Tibial nerve (tissue), 4 donors: ENCODE data around the gene NBAS. TPM values are rescaled to one million over a fixed set of nuclear protein-coding genes. Genes with fewer than 3 reads are reported as not detected.
"Not testable (repeated sequence)": the region's sequence is repeated elsewhere in the genome, so short reads cannot be mapped to it uniquely, and the experiment has no call there.

ENCODE experiments used
- DNase-seq, 2 donors: peaks; one replicate each; pipeline ENCODE4 v3.0.0-alpha.2; 2019; ENCODE audit warnings: low spot score in 2 of 2
- H3K27ac ChIP-seq, 4 donors: fragments of 200-600 bp; sonication (generic) in 3 of 4; one replicate each; pipeline ENCODE4 v1.5.1; 2017 to 2019; ENCODE audit warnings: mild to moderate bottlenecking in 1 of 4
- H3K27me3 ChIP-seq, 2 donors: fragments of 200-600 bp; sonication (generic) in 1 of 2; one replicate each; pipeline versions ENCODE4 v1.5.1 to v1.6.0; 2017 to 2019
- H3K36me3 ChIP-seq, 3 donors: fragments of 200-600 bp; sonication (generic); one replicate each; pipeline ENCODE4 v1.5.1; 2018 to 2019
- H3K4me1 ChIP-seq, 4 donors: fragments of 200-600 bp; sonication (generic) in 3 of 4; one replicate each; pipeline ENCODE4 v1.5.1; 2017 to 2019
- H3K4me3 ChIP-seq, 4 donors: fragments of 200-600 bp; sonication (generic) in 3 of 4; one replicate each; pipeline ENCODE4 v1.5.1; 2017 to 2019; ENCODE audit warnings: mild to moderate bottlenecking in 1 of 4, moderate library complexity in 1 of 4
- H3K9me3 ChIP-seq, 4 donors: fragments of 200-600 bp; sonication (generic) in 3 of 4; one replicate each; pipeline ENCODE4 v1.5.1; 2017 to 2019
- EP300 ChIP-seq, 2 donors: sonication (generic); formaldehyde crosslinking; IDR thresholded peaks; one replicate each; pipeline ENCODE4 v1.6.1; 2017; ENCODE audit warnings: antibody characterized with exemption in 2 of 2, mild to moderate bottlenecking in 1 of 2
- POLR2A ChIP-seq, 2 donors: fragments of 450-650 bp; IDR thresholded peaks; one replicate each; pipeline ENCODE4 v1.6.1; 2017; ENCODE audit warnings: antibody characterized with exemption in 2 of 2, mild to moderate bottlenecking in 2 of 2, moderate library complexity in 2 of 2
- WGBS, 2 donors: methylation state at CpG; one replicate each; pipeline ENCODE4 v1.1.5; 2018; 5-methylcytosine and 5-hydroxymethylcytosine counted together
- total RNA-seq, 4 donors: library from RNA; depleted of rRNA; stranded (reverse); fragments of >200 nt; gene quantifications; one replicate each; pipeline ENCODE4 v1.1.0, GENCODE V29; 2016
- TF ChIP-seq, protein P1 (sequence below), 5 experiments: fragments of 200-600 bp in 3 of 5; fragments of 450-650 bp in 2 of 5; sonication (generic) in 3 of 5; IDR thresholded peaks; one replicate each; pipeline ENCODE4 v1.5.1; 2016 to 2019; ENCODE audit warnings: antibody characterized with exemption in 5 of 5, mild to moderate bottlenecking in 3 of 5, moderate library complexity in 2 of 5

NBAS gene
- total RNA-seq, 4 donors from 2014 or later: 49.0 to 59.1 (median 55.1) TPM

DNA sequence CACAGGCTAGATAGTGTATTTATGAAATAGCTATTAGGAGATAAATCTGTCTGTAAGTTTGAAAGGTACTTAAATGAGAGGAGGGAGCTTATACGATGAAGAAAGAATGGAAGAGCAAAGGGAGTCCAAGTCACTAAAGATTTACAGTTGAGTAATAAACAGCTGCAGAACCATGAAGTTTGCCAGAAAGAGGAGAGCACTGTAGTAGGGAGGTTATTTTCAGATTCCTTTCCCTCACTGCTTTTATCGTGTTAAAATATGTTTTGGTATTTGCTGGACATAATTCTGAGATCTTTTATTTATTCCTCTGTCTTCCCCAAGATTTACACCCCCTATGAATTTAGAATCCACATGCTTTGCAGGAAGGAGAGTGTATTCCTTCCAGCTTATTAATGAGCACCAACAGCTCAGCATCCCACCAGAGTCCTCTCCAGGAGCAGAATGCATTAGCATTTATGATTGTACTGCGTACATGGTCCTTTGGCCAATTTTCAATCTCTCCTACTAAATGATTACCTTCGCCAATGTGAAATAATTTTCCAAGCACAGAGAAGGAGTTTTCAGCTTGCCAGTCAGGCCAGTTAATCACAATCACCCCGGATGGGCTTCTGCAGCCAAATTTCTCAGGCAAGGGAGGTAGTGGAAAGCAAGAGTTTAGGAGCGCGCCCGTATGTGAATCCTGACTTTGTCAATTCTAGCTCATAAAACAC lies 297.0 kb downstream of the NBAS start:
- Histone ChIP-seq H3K4me1 (no peaks in the 10 kb centered on the region), H3K27me3 (no peaks in the 10 kb centered on the region), H3K9me3 (peaks cover 0 to 3% (median 0%) of the 10 kb centered on the region in 4 donors), H3K4me3 (no peak overlapping the region), H3K27ac (no peak overlapping the region), H3K36me3 (peaks cover 0 to 38% (median 0%) of the 10 kb centered on the region in 3 donors)
- 80 to 91% methylated on average over 8 of the region's 8 CpGs for WGBS, 2 donors
- DNase-seq: no peak
- no peak for TF ChIP-seq POLR2A (IDR thresholded peaks at IDR 0.05)
- TF ChIP-seq, protein P1, sequence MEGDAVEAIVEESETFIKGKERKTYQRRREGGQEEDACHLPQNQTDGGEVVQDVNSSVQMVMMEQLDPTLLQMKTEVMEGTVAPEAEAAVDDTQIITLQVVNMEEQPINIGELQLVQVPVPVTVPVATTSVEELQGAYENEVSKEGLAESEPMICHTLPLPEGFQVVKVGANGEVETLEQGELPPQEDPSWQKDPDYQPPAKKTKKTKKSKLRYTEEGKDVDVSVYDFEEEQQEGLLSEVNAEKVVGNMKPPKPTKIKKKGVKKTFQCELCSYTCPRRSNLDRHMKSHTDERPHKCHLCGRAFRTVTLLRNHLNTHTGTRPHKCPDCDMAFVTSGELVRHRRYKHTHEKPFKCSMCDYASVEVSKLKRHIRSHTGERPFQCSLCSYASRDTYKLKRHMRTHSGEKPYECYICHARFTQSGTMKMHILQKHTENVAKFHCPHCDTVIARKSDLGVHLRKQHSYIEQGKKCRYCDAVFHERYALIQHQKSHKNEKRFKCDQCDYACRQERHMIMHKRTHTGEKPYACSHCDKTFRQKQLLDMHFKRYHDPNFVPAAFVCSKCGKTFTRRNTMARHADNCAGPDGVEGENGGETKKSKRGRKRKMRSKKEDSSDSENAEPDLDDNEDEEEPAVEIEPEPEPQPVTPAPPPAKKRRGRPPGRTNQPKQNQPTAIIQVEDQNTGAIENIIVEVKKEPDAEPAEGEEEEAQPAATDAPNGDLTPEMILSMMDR (IDR thresholded peaks at IDR 0.05): no peak
- TF ChIP-seq EP300 (IDR thresholded peaks at IDR 0.05): no peak

DNA sequence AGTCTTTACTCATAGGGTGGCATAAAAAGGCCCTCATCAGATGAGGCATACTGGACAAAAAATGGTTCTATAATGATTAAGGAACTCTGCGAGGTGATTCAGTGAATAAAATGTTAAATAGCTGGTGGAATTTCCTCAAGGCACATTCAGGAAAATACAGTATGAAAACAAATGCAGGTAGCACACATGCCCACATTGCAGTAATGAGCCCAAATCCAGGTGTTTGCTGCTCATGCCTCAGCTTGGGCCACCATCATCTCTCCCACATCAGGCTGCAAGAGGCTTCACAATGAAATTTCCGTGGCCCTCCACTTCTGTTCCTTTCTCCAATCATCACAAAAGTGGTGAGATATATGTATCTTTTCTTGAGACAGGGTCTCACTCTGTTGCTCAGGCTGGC lies 298.3 kb downstream of the NBAS start:
- no peak for DNase-seq

DNA sequence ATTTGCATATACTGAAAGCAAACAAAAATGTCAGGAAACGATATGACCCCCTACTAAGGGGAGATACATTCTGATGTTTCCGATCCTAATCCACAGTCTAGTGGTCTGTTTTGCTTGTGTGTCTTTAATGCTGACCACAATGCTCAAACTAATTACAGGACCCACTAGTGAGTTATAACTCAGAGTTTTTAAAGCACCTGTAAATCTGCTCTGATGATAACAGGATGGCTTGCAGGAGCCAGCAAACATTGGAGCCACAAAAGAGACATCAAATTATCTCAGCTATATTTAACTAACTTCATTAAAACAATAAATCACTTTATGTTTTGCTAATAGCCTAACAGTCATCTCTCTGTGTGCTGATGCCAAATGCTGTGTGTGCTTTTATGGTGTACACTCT lies 300.3 kb downstream of the NBAS start:
- DNase-seq: no peak
- Histone ChIP-seq H3K27me3 (no peaks in the 10 kb centered on the region), H3K4me1 (no peaks in the 10 kb centered on the region), H3K27ac (no peak overlapping the region), H3K36me3 (peaks cover 0 to 30% (median 0%) of the 10 kb centered on the region in 3 donors), H3K9me3 (peaks cover 0 to 11% (median 0%) of the 10 kb centered on the region in 4 donors), H3K4me3 (no peak overlapping the region)
- WGBS, 2 donors: 85% methylated on average over 2 of the region's 2 CpGs
- TF ChIP-seq EP300 (IDR thresholded peaks at IDR 0.05) (no peak), POLR2A (IDR thresholded peaks at IDR 0.05) (no peak)
- TF ChIP-seq, protein P1 (IDR thresholded peaks at IDR 0.05): no peak

More for the DNA sequence above, 298.3 kb downstream of the NBAS start:
- Histone ChIP-seq H3K4me1 (no peaks in the 10 kb centered on the region), H3K9me3 (peaks cover 0 to 11% (median 0%) of the 10 kb centered on the region in 4 donors), H3K36me3 (peaks cover 0 to 31% (median 0%) of the 10 kb centered on the region in 3 donors), H3K27ac (no peak overlapping the region), H3K4me3 (no peak overlapping the region), H3K27me3 (no peaks in the 10 kb centered on the region)
- WGBS, 2 donors: 83 to 94% methylated on average over 2 of the region's 2 CpGs
- TF ChIP-seq EP300 (IDR thresholded peaks at IDR 0.05) (no peak), POLR2A (IDR thresholded peaks at IDR 0.05) (no peak)
- TF ChIP-seq, protein P1 (IDR thresholded peaks at IDR 0.05): no peak

DNA sequence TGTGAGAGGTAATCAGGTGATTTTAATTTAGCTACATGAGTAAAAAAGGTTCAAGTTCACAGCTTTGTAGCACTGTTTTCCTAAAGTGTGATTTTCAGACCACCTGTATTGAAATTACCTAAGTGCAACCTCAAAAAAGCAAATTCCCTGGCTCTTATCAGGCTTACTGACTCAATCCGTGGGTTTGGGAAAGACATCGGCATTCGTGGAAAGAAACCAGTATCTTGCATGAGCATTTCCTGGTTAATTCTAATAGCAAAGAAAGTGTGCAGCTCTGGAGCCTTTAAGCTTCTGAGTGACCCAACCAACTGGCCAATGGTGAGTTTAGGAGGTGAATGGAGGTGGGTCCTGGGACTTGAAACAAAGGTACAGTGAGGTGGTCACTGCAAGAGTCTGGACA lies 300.9 kb downstream of the NBAS start:
- Histone ChIP-seq H3K4me1 (no peaks in the 10 kb centered on the region), H3K4me3 (no peak overlapping the region), H3K27ac (no peak overlapping the region), H3K9me3 (peaks cover 0 to 11% (median 0%) of the 10 kb centered on the region in 4 donors), H3K36me3 (peaks cover 0 to 27% (median 0%) of the 10 kb centered on the region in 3 donors), H3K27me3 (no peaks in the 10 kb centered on the region)
- 83 to 98% methylated on average over 3 of the region's 3 CpGs for WGBS, 2 donors
- DNase-seq: no peak
- TF ChIP-seq POLR2A (IDR thresholded peaks at IDR 0.05): no peak
- TF ChIP-seq, protein P1 (IDR thresholded peaks at IDR 0.05): no peak
- no peak for TF ChIP-seq EP300 (IDR thresholded peaks at IDR 0.05)

DNA sequence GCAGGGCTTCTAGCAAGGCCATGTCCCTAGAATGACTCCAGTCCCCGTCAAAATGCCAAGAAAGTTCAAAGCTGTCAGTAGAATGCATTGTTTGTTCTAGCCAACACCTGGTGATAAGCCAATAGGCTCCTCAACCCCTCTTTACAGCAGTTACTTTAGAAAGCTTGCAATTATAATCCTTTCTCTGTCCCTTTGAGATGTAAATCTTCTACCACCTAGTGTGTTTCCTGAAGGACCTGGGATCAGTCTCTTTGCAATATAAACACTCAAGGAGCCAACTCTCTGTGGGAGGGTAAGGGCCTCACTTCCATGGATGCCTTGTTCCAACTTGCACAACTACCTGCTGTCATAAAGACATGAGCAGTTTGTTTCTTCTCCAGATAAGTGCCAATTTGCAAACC lies 301.8 kb downstream of the NBAS start:
- no peak overlapping the region for H3K4me3 ChIP-seq
- 67 to 73% methylated on average over 1 of the region's 1 CpG for WGBS, 2 donors
- H3K9me3 ChIP-seq: peaks cover 0 to 11% (median 0%) of the 10 kb centered on the region in 4 donors
- H3K27ac ChIP-seq: no peak overlapping the region
- H3K4me1 ChIP-seq: no peaks in the 10 kb centered on the region
- DNase-seq: no peak
- no peak for TF ChIP-seq EP300 (IDR thresholded peaks at IDR 0.05)
- no peak for TF ChIP-seq POLR2A (IDR thresholded peaks at IDR 0.05)
- TF ChIP-seq, protein P1 (IDR thresholded peaks at IDR 0.05): no peak
- H3K36me3 ChIP-seq: peaks cover 0 to 24% (median 0%) of the 10 kb centered on the region in 3 donors
- no peaks in the 10 kb centered on the region for H3K27me3 ChIP-seq

DNA sequence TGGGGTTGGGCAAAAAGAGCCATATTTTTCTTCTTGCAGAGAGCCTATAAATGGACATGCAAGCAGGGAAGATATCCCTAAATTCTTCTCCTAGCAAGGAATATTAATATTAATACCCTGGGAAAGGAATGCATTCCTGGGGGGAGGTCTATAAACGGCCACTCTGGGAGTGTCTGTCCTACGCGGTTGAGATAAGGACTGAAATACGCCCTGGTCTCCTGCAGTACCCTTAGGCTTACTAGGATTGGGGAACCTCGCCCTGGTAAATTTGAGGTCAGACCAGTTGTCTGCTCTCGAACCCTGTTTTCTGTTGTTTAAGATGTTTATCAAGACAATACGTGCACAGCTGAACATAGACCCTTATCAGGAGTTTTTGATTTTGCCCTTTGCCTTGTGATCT lies 302.7 kb downstream of the NBAS start:
- not testable (repeated sequence) for DNase-seq

More for the DNA sequence above, 302.7 kb downstream of the NBAS start:
- H3K36me3 ChIP-seq: peaks cover 0 to 23% (median 0%) of the 10 kb centered on the region in 3 donors
- H3K27me3 ChIP-seq, H3K27ac ChIP-seq, H3K4me1 ChIP-seq, H3K4me3 ChIP-seq: not testable (repeated sequence)
- H3K9me3 ChIP-seq: peaks cover 0 to 11% (median 0%) of the 10 kb centered on the region in 4 donors
- WGBS, 2 donors: 95 to 97% methylated on average over 7 of the region's 7 CpGs
